ENCODE results near the gene RMDN3. TPM values are rescaled to one million over a fixed set of nuclear protein-coding genes. Genes with fewer than 3 reads are reported as not detected.
A peak's percentile ranks its signal among the peaks of the same experiment; 100 is the strongest.

RMDN3 gene
- total and polyA plus RNA-seq, 2 of the 13 experiments (the other 11 are each of a cell fraction or from before 2014, with no cell fraction given) = 16.8 to 19.5 TPM

DNA sequence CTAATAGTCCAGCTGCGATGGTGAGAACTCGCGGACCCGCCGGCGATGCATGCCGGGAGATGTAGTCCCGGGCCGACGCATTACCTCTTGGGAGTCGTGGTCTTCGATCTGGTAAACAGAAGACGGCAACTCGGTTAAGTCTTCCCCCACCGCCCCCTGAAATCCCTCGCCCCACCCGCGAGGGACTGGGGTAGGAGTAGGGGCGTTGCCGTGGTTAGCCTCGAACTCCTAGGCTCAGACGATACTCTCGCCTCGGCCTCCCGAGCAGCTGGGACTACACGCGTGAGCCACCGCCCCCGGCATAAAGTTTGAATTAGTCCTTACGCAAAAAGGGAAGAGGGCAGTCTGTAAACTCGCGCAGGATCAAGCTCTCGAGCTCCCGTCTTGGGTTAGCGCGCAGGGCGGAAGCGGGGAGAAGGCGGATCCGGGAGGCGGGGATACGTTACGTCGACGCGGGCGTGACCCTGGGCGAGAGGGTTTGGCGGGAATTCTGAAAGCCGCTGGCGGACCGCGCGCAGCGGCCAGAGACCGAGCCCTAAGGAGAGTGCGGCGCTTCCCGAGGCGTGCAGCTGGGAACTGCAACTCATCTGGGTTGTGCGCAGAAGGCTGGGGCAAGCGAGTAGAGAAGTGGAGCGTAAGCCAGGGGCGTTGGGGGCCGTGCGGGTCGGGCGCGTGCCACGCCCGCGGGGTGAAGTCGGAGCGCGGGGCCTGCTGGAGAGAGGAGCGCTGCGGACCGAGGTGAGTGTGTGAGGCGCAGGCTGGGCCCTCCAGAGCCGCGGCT is 60.2 kb downstream of the RMDN3 start, which contains the start of gene RAD51 (continued):
- TF ChIP-seq HNRNPUL1 (IDR thresholded peaks at IDR 0.05; ENCODE audit: low read depth, low read length) = no peak
- peak; percentile 39; the same call in 1 of the 2 replicates for TF ChIP-seq ZNF598 (CRISPR knock-in tag; IDR thresholded peaks at IDR 0.05; ENCODE audit: borderline replicate concordance)
- TF ChIP-seq, protein P1, sequence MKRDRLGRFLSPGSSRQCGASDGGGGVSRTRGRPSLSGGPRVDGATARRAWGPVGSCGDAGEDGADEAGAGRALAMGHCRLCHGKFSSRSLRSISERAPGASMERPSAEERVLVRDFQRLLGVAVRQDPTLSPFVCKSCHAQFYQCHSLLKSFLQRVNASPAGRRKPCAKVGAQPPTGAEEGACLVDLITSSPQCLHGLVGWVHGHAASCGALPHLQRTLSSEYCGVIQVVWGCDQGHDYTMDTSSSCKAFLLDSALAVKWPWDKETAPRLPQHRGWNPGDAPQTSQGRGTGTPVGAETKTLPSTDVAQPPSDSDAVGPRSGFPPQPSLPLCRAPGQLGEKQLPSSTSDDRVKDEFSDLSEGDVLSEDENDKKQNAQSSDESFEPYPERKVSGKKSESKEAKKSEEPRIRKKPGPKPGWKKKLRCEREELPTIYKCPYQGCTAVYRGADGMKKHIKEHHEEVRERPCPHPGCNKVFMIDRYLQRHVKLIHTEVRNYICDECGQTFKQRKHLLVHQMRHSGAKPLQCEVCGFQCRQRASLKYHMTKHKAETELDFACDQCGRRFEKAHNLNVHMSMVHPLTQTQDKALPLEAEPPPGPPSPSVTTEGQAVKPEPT (CRISPR knock-in tag; IDR thresholded peaks at IDR 0.05; ENCODE audit: low read depth) = no peak
- TF ChIP-seq IRX3 (CRISPR knock-in tag; IDR thresholded peaks at IDR 0.05; ENCODE audit: borderline replicate concordance, low read depth) = peak; percentile 84; the same call in 1 of the 2 replicates
- TF ChIP-seq ZNF530 (CRISPR knock-in tag; IDR thresholded peaks at IDR 0.05; ENCODE audit: low read depth) = peak; percentile 30; the same call in 1 of the 2 replicates
- peak; percentile 10; the same call in 1 of the 2 replicates for TF ChIP-seq NCOA2 (CRISPR knock-in tag; IDR thresholded peaks at IDR 0.05)
- peak; percentile 71 for TF ChIP-seq ISL2 (CRISPR knock-in tag; IDR thresholded peaks at IDR 0.05)
- TF ChIP-seq POLR2A (IDR thresholded peaks at IDR 0.05; ENCODE audit: insufficient read depth in 1 of 2, low read depth in 2 of 2, low read length in 2 of 2) = peak; percentile 68 to 76; a peak in 3 of 4 replicates
- TF ChIP-seq ZNF891 (CRISPR knock-in tag; IDR thresholded peaks at IDR 0.05) = no peak; the same call in 1 of the 2 replicates
- peak; percentile 88 for TF ChIP-seq ZNF543 (CRISPR knock-in tag; IDR thresholded peaks at IDR 0.05)
- no peak for TF ChIP-seq ZNF484 (CRISPR knock-in tag; IDR thresholded peaks at IDR 0.05; ENCODE audit: borderline replicate concordance, low read depth)
- TF ChIP-seq NONO (IDR thresholded peaks at IDR 0.05) = no peak
- TF ChIP-seq NONO (CRISPR knock-in tag; conservative IDR thresholded peaks at IDR 0.05) = peak; percentile 57; the same call in 1 of the 2 replicates
- TF ChIP-seq, protein P2, sequence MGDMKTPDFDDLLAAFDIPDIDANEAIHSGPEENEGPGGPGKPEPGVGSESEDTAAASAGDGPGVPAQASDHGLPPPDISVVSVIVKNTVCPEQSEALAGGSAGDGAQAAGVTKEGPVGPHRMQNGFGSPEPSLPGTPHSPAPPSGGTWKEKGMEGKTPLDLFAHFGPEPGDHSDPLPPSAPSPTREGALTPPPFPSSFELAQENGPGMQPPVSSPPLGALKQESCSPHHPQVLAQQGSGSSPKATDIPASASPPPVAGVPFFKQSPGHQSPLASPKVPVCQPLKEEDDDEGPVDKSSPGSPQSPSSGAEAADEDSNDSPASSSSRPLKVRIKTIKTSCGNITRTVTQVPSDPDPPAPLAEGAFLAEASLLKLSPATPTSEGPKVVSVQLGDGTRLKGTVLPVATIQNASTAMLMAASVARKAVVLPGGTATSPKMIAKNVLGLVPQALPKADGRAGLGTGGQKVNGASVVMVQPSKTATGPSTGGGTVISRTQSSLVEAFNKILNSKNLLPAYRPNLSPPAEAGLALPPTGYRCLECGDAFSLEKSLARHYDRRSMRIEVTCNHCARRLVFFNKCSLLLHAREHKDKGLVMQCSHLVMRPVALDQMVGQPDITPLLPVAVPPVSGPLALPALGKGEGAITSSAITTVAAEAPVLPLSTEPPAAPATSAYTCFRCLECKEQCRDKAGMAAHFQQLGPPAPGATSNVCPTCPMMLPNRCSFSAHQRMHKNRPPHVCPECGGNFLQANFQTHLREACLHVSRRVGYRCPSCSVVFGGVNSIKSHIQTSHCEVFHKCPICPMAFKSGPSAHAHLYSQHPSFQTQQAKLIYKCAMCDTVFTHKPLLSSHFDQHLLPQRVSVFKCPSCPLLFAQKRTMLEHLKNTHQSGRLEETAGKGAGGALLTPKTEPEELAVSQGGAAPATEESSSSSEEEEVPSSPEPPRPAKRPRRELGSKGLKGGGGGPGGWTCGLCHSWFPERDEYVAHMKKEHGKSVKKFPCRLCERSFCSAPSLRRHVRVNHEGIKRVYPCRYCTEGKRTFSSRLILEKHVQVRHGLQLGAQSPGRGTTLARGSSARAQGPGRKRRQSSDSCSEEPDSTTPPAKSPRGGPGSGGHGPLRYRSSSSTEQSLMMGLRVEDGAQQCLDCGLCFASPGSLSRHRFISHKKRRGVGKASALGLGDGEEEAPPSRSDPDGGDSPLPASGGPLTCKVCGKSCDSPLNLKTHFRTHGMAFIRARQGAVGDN (CRISPR knock-in tag; IDR thresholded peaks at IDR 0.05) = peak; percentile 92
- TF ChIP-seq ZNF646 (CRISPR knock-in tag; IDR thresholded peaks at IDR 0.05) = no peak
- peak; percentile 83; the same call in 1 of the 2 replicates for TF ChIP-seq DMAP1 (CRISPR knock-in tag; IDR thresholded peaks at IDR 0.05)

All from HepG2 (cell line).